ENCODE results near the gene CDK5RAP2.

The CDK5RAP2 gene

GRCh38 chr9:120567081-120567480 lies 12.9 kb downstream of the CDK5RAP2 start:
- DNase-seq (ENCODE audit: low spot score), result no peak
- in situ Hi-C loops (cut with MboI; ENCODE audit: low pct_unique_long_range_greater_than_20kb, low sequenced_read_pairs, unreplicated experiment), result no loop called here
- TF ChIP-seq CTCF (IDR thresholded peaks at IDR 0.05; ENCODE audit: extremely low read depth, insufficient read depth, missing control alignments), result no peak

DNA sequence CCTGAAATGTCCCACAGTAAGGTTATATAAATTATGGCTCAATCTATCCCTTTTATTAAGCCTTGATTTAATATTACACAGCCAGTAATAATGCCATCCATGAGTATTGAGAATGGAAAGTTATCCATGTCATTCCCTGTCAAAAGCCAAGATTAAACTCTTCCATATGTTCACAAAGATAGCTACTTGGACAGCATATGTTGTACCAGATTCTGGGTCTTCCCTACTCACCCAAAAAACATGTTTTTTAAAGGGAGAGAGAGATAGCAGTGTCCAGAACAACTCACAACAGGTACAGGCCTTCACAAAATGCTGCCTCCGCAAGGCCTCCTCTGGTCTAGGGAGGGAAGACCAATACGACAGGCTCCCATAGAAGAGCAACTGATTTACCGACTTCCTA lies 15.4 kb downstream of the CDK5RAP2 start:
- in situ Hi-C loops (cut with MboI; ENCODE audit: low pct_unique_long_range_greater_than_20kb, low sequenced_read_pairs, unreplicated experiment), result no loop called here

DNA sequence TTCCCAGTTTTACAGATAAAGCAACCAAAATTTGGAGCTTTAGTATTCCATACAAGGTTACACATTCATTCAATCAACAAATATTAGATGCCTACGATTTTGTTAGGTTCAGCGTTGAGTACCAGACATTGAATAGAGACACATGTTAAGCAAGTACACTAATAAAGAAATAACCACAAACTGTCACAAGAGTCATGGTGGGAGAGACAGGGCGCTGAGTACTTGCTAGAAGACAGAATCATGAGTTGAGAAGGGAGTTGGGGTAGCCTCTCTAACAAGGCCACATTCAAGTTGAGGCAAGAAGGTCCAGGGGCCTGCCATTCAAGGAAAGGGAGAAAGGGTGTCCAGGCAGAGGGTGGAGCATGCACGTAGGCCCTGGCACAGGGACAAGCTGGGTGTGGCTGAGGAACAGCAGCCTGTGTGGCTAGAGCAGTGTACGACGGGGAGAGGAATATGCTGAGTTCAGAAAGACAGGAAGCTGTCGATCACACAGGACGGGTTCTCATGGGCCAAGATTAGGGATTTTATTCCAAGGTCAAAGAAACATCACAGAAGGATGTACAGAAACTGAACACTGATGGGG lies 17.0 kb downstream of the CDK5RAP2 start:
- DNase-seq (ENCODE audit: low spot score), result no peak
- TF ChIP-seq CTCF (IDR thresholded peaks at IDR 0.05; ENCODE audit: extremely low read depth, insufficient read depth, missing control alignments), result no peak
- in situ Hi-C loops (cut with MboI; ENCODE audit: low pct_unique_long_range_greater_than_20kb, low sequenced_read_pairs, unreplicated experiment), result no loop called here

More for the DNA sequence above, 15.4 kb downstream of the CDK5RAP2 start:
- TF ChIP-seq CTCF (IDR thresholded peaks at IDR 0.05; ENCODE audit: extremely low read depth, insufficient read depth, missing control alignments), result no peak
- DNase-seq (ENCODE audit: low spot score), result no peak

GRCh38 chr9:120561709-120562108 lies 18.3 kb downstream of the CDK5RAP2 start:
- TF ChIP-seq CTCF (IDR thresholded peaks at IDR 0.05; ENCODE audit: extremely low read depth, insufficient read depth, missing control alignments), result no peak
- in situ Hi-C loops (cut with MboI; ENCODE audit: low pct_unique_long_range_greater_than_20kb, low sequenced_read_pairs, unreplicated experiment), result no loop called here
- no peak for DNase-seq (ENCODE audit: low spot score)

GRCh38 chr9:120559546-120559945 lies 20.4 kb downstream of the CDK5RAP2 start:
- no peak for TF ChIP-seq CTCF (IDR thresholded peaks at IDR 0.05; ENCODE audit: extremely low read depth, insufficient read depth, missing control alignments)
- in situ Hi-C loops (cut with MboI; ENCODE audit: low pct_unique_long_range_greater_than_20kb, low sequenced_read_pairs, unreplicated experiment), result no loop called here
- no peak for DNase-seq (ENCODE audit: low spot score)

DNA sequence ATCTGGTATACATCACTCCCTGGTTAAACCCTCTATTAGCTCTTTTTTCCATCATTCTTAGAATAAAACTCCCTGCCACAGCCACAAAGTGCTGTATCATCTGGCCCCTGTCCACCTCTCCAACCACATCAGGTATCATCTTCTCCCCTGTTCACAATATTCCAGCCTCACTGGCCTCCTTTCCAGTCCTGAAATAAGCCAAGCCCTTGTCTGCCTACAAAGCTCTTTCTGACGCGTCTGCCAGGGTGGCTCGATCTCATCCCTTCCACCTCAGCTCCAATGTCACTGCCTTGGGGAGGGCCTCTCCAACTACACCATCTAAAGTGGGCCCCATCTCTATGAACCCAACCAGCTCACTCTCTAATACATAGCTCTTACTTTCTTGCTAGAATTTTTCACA lies 21.5 kb downstream of the CDK5RAP2 start:
- no peak for DNase-seq (ENCODE audit: low spot score)
- in situ Hi-C loops (cut with MboI; ENCODE audit: low pct_unique_long_range_greater_than_20kb, low sequenced_read_pairs, unreplicated experiment), result no loop called here
- TF ChIP-seq CTCF (IDR thresholded peaks at IDR 0.05; ENCODE audit: extremely low read depth, insufficient read depth, missing control alignments), result no peak

GRCh38 chr9:120557205-120557604 lies 22.8 kb downstream of the CDK5RAP2 start:
- DNase-seq (ENCODE audit: low spot score), result no peak
- no peak for TF ChIP-seq CTCF (IDR thresholded peaks at IDR 0.05; ENCODE audit: extremely low read depth, insufficient read depth, missing control alignments)
- in situ Hi-C loops (cut with MboI; ENCODE audit: low pct_unique_long_range_greater_than_20kb, low sequenced_read_pairs, unreplicated experiment), result no loop called here

Measured in GM13977 (cell line).